Amniotic stem cell (primary cell): ENCODE measurements around the gene ELP6.
"Not testable (repeated sequence)": the region's sequence is repeated elsewhere in the genome, so short reads cannot be mapped to it uniquely, and the experiment has no call there.

Experiments used
- DNase-seq: peaks from one replicate; lab custom pipeline; 2025; lab: John Stamatoyannopoulos, UW

ELP6 gene

GRCh38 chr3:47512416-47513124, 942 bp downstream of the ELP6 start:
- DNase-seq = no peak

- DNase-seq = not testable (repeated sequence)
Measured at GRCh38 chr3:47505267-47505666, 8.2 kb downstream of the ELP6 start.

GRCh38 chr3:47504113-47504512, 9.4 kb downstream of the ELP6 start:
- no peak for DNase-seq

GRCh38 chr3:47503033-47503432, 10.5 kb downstream of the ELP6 start:
- no peak for DNase-seq

GRCh38 chr3:47496892-47497291, 16.6 kb downstream of the ELP6 start:
- no peak for DNase-seq

GRCh38 chr3:47495886-47496285, 17.6 kb downstream of the ELP6 start:
- DNase-seq = no peak

GRCh38 chr3:47495111-47495510, 18.4 kb downstream of the ELP6 start:
- no peak for DNase-seq

- no peak for DNase-seq
Measured at GRCh38 chr3:47491777-47492176, 21.7 kb downstream of the ELP6 start.

GRCh38 chr3:47491186-47491585, 22.3 kb downstream of the ELP6 start:
- DNase-seq = no peak

GRCh38 chr3:47487265-47487664, 26.2 kb downstream of the ELP6 start:
- DNase-seq = no peak

GRCh38 chr3:47485812-47486211, 27.7 kb downstream of the ELP6 start:
- no peak for DNase-seq

- DNase-seq = no peak
Measured at GRCh38 chr3:47482366-47482765, 31.1 kb downstream of the ELP6 start.

GRCh38 chr3:47481763-47482162, 31.7 kb downstream of the ELP6 start:
- not testable (repeated sequence) for DNase-seq

- DNase-seq = not testable (repeated sequence)
Measured at GRCh38 chr3:47480267-47480666, 33.2 kb downstream of the ELP6 start.

- DNase-seq = no peak
Measured at GRCh38 chr3:47479826-47480160, 33.7 kb downstream of the ELP6 start.

- no peak for DNase-seq
Measured at GRCh38 chr3:47478022-47478421, 35.5 kb downstream of the ELP6 start.

- no peak for DNase-seq
Measured at GRCh38 chr3:47476644-47477199, 36.8 kb downstream of the ELP6 start.

GRCh38 chr3:47476330-47476626, 37.2 kb downstream of the ELP6 start:
- DNase-seq = no peak

GRCh38 chr3:47475570-47476329, 37.8 kb downstream of the ELP6 start, which contains the start of gene SCAP:
Gene SCAP, minus strand, starts transcription at chr3:47475941. Its CDS starts 32,948 bp downstream, at chr3:47442993.
- peak; percentile 29 for DNase-seq

GRCh38 chr3:47475029-47475569, 38.4 kb downstream of the ELP6 start:
- no peak for DNase-seq

- DNase-seq = no peak
Measured at GRCh38 chr3:47473391-47473790, 40.1 kb downstream of the ELP6 start.

GRCh38 chr3:47469616-47470015, 43.9 kb downstream of the ELP6 start:
- no peak for DNase-seq

- not testable (repeated sequence) for DNase-seq
Measured at GRCh38 chr3:47468315-47468714, 45.2 kb downstream of the ELP6 start.
